Loucy (cell line): ENCODE data around the gene MEIOB.

Source experiments
- CTCF ChIP-seq: fragments of 200-600 bp; sonication (generic); conservative IDR thresholded peaks from 2 replicates; pipeline ENCODE4 v1.5.1; 2014; ENCODE audit warnings: mild to moderate bottlenecking, antibody characterized with exemption, low read length
- EZH2phosphoT487 ChIP-seq: fragments of 200-600 bp; IDR thresholded peaks from 2 replicates; pipeline ENCODE4 v1.6.1; 2018; ENCODE audit warnings: antibody characterized with exemption, mild to moderate bottlenecking, moderate library complexity, borderline replicate concordance

DNA sequence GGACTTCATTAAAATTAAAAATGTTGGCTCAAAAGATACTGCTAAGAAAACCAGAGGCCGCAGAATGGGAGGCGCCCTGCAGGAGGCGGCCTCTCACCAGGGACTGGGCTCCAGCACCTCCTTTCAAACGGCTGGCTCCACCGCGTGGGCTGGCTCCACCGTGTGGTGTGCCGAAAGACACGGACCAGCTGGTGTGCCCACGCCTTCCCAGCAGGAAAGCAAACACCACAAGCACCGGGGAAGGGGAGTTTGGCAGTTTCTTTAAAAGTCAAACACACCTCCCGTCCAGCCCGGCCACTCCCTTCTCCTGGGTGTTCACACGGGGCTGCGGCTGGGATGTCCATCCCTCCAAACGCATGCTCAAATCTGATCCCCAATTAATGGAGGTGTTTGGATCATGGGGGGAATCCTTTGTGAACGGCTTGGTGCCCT lies 59.2 kb downstream of the MEIOB start:
- peak; percentile 39 for TF ChIP-seq CTCF
- TF ChIP-seq EZH2phosphoT487: no peak
